T-cell (primary cell): ENCODE data around the gene ALCAM. TPM values are rescaled to one million over a fixed set of nuclear protein-coding genes. Genes with fewer than 3 reads are reported as not detected.

ENCODE experiments used
- ATAC-seq, 4 experiments: fragments of 200-7000 bp in 3 of 4; fragments of 150-1000 bp in 1 of 4; cut with Tn5 transposase; replicated peaks in 1 of 4; 1 replicate in 3 of 4; 2 replicates in 1 of 4; pipeline ENCODE4 v1.10.0; 2021; ENCODE audit warnings: moderate library complexity in 3 of 4, mild to moderate bottlenecking in 2 of 4, moderate number of reproducible peaks in 1 of 4
- CTCF ChIA-PET, 2 donors: fragments of 300-600 bp; sonication (Branson Sonifier 250); formaldehyde crosslinking; loops; one replicate each; lab custom pipeline; 2022; ENCODE audit warnings: antibody characterized with exemption in 2 of 2; lab: Charles Lee
- POLR2A ChIA-PET, 2 donors: fragments of 300-600 bp; sonication (Branson Sonifier 250); formaldehyde crosslinking; loops; one replicate each; lab custom pipeline; 2022; ENCODE audit warnings: antibody characterized with exemption in 2 of 2; lab: Charles Lee
- DNase-seq, 35 experiments: peaks; one replicate each; pipeline versions ENCODE4 v3.0.0 to v3.0.0-alpha.2; 2013 to 2023
- H3K27ac ChIP-seq: one replicate; pipeline ENCODE4 v1.5.1; 2013; ENCODE audit warnings: low read length
- H3K27me3 ChIP-seq, 2 experiments: replicated peaks in 1 of 2; 1 replicate in 1 of 2; 2 replicates in 1 of 2; pipeline versions ENCODE4 v1.6.1 to v1.7.0; 2013; ENCODE audit warnings: low read length in 1 of 2, mixed read lengths in 1 of 2; ENCODE audit not compliant: control insufficient read depth in 2 of 2, insufficient read depth in 2 of 2; ENCODE audit errors: extremely low read depth in 1 of 2
- H3K36me3 ChIP-seq, 2 donors: 1 replicate in 1 of 2; 2 replicates in 1 of 2; pipeline versions ENCODE4 v1.6.1 to v1.7.0; 2013; ENCODE audit warnings: low read length in 1 of 2; ENCODE audit not compliant: control insufficient read depth in 2 of 2, insufficient read depth in 1 of 2; ENCODE audit errors: extremely low read depth in 1 of 2
- H3K4me1 ChIP-seq, 2 experiments: 1 replicate in 1 of 2; 2 replicates in 1 of 2; pipeline versions ENCODE4 v1.6.1 to v1.7.0; 2013; ENCODE audit warnings: low read length in 2 of 2, mixed read lengths in 1 of 2; ENCODE audit not compliant: insufficient read depth in 2 of 2, control insufficient read depth in 1 of 2; ENCODE audit errors: extremely low read depth in 1 of 2
- H3K4me3 ChIP-seq, 2 donors: 1 replicate in 1 of 2; 2 replicates in 1 of 2; pipeline versions ENCODE4 v1.5.1 to v1.7.0; 2013; ENCODE audit warnings: mild to moderate bottlenecking in 2 of 2, low read length in 1 of 2, moderate library complexity in 1 of 2; ENCODE audit not compliant: control insufficient read depth in 1 of 2; ENCODE audit errors: extremely low read depth in 1 of 2
- H3K9me3 ChIP-seq: 2 replicates; pipeline ENCODE4 v1.7.0; 2013
- H3K27ac Mint-ChIP-seq, 2 donors: one replicate each; pipeline ENCODE4 v1.8.0; 2020 to 2021; ENCODE audit warnings: mild to moderate bottlenecking in 2 of 2, mixed read lengths in 2 of 2
- H3K27me3 Mint-ChIP-seq, 2 donors: one replicate each; pipeline ENCODE4 v1.8.0; 2021 to 2022; ENCODE audit warnings: mixed read lengths in 2 of 2
- H3K36me3 Mint-ChIP-seq: one replicate; pipeline ENCODE4 v1.8.0; 2021; ENCODE audit warnings: mixed read lengths
- H3K4me1 Mint-ChIP-seq, 3 donors: one replicate each; pipeline ENCODE4 v1.8.0; 2020 to 2022; ENCODE audit warnings: mixed read lengths in 3 of 3, mild to moderate bottlenecking in 1 of 3
- H3K4me3 Mint-ChIP-seq, 3 donors: one replicate each; pipeline ENCODE4 v1.8.0; 2020 to 2022; ENCODE audit warnings: mild to moderate bottlenecking in 3 of 3, mixed read lengths in 3 of 3, moderate library complexity in 3 of 3
- H3K9me3 Mint-ChIP-seq, 3 donors: one replicate each; pipeline ENCODE4 v1.8.0; 2020 to 2022; ENCODE audit warnings: mixed read lengths in 3 of 3
- WGBS: methylation state at CpG from one replicate; pipeline ENCODE4 v1.1.5; 2013; ENCODE audit warnings: missing lambda C conversion rate; ENCODE audit not compliant: insufficient coverage; 5-methylcytosine and 5-hydroxymethylcytosine counted together
- total RNA-seq, 35 experiments: library from RNA in 6 of 35; stranded (reverse) in 6 of 35; fragments of 120-200 nt in 1 of 35; gene quantifications; one replicate each; pipeline versions ENCODE4 v1.2.1 to v1.2.4 and lab custom pipeline; 2013 to 2026

The ALCAM gene
- total RNA-seq, 5 donors from 2014 or later (not counting 1 experiment from before 2014, with no cell fraction given) = 3.4 to 6.2 (median 4.6) TPM

DNA sequence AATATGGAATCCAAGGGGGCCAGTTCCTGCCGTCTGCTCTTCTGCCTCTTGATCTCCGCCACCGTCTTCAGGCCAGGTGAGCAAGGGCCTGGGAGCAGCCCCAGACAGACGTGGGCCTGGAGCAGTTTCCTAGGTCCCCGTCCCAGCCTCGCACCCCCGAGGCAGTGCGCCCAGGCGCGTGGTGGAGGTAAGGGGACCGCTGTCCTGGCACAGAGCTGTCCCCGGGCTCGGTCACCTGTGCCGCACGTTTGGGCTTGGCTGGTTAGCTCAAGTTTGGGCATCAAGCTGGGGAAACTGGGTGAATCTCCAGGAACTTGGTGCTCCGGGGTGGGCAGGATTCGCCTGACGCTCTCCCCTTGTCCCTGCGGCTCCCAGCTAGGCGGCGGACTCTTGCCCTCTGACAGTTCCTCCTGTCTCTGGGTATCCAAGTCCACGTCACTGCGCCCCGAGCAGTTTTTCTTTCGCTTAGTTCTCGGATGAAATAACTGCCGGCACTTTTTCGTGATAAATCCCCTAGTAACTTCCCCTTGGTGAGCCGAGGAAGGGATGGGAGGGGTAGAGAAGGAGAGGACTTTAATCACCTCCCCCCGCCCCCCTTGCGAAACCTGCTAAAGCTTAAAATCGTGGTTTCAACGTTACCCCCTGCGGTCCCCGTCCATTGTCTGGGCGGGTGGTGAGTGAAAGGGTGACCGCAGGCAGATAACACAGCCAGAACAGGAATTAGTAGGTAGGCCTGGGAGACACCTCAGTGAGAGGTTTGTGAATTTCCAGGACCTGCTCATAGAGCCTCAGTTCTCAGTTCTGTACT, 901 bp downstream of the ALCAM start:
- peaks cover 8 to 35% of the 10 kb centered on the region in 2 experiments for H3K4me1 ChIP-seq
- H3K9me3 ChIP-seq = no peaks in the 10 kb centered on the region
- peak in 1 of 4 experiments; percentile 6 for ATAC-seq
- Mint-ChIP-seq H3K4me3 (peak overlapping the region; percentile 88 to 96 (median 94)), H3K27me3 (peaks cover 11 to 21% of the 10 kb centered on the region in 2 donors), H3K4me1 (peaks cover 32 to 50% (median 34%) of the 10 kb centered on the region in 3 donors), H3K9me3 (no peaks in the 10 kb centered on the region), H3K36me3 (no peaks in the 10 kb centered on the region), H3K27ac (peak overlapping the region; percentile 89 to 99)
- WGBS = 0% methylated on average over 28 of the region's 37 CpGs
- ChIA-PET POLR2A (interaction anchor here (0.5 to 0.6 kb wide), 4 partner anchors 13 to 117 kb away, joined by 4 to 12 read pairs (median 6); no protein-coding TSS in a partner anchor), CTCF (interaction anchor here in 1 of 2 donors (0.7 to 1.9 kb wide), 3 partner anchors 502 to 1034 kb away, joined by 3 to 7 read pairs (median 3); no protein-coding TSS in a partner anchor)
- peak overlapping the region; percentile 92 for H3K27ac ChIP-seq
- no peaks in the 10 kb centered on the region for H3K36me3 ChIP-seq
- DNase-seq = peak; percentile 12 to 81 (median 49)
- H3K4me3 ChIP-seq = peak overlapping the region; percentile 69 to 84
- H3K27me3 ChIP-seq = peaks cover 2 to 16% of the 10 kb centered on the region in 2 experiments

DNA sequence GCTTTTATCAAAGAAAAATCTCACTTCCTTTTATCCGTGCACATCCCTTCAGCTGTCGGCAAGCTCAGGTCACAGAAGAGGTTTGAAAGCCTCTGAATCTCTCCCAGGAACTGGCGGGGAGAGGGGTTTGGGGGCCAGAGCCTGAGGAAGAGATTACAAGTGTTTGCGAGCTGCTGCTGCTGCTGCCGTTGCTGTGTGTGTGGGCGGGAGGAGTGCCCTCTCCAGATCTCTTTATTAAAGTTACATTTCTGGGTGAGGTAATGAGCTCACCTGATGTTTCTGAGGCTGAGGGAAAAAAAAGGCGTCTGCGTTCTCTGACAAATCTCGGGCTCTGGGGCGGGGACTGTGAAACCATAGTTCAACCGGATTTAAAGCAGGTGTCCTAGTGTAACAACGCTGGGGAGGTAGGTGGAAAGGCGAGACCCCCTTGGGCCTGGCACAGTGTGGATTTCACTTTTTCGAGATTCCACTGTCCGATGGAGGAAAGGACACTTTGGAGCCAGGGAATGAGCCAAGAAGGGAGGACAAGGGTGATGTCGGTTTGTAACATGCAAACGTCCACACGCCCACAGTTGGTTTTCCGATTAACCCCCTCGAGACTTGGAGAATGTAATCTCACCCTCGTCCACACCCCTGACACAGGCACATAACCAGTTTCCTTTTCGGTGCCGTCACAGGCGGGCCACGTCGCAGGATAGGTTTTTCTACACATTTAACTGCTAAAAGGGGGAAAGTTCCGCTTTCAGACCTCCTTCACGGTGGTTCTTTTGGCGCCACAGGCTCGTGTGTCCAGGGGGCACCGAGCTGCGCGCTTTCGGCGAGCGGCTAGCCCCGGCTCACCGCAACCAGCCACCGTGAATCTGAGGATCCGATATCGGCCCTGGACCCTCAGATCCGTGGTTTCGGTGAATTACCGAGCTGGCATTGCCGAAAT, 2.1 kb downstream of the ALCAM start:
- POLR2A ChIA-PET = interaction anchor here in 1 of 2 donors (0.6 to 1.0 kb wide), 5 partner anchors 10 to 545 kb away, joined by 3 to 4 read pairs (median 3); no protein-coding TSS in a partner anchor
- WGBS = under 1% methylated on average over 34 of the region's 45 CpGs
- H3K9me3 Mint-ChIP-seq = no peaks in the 10 kb centered on the region

DNA sequence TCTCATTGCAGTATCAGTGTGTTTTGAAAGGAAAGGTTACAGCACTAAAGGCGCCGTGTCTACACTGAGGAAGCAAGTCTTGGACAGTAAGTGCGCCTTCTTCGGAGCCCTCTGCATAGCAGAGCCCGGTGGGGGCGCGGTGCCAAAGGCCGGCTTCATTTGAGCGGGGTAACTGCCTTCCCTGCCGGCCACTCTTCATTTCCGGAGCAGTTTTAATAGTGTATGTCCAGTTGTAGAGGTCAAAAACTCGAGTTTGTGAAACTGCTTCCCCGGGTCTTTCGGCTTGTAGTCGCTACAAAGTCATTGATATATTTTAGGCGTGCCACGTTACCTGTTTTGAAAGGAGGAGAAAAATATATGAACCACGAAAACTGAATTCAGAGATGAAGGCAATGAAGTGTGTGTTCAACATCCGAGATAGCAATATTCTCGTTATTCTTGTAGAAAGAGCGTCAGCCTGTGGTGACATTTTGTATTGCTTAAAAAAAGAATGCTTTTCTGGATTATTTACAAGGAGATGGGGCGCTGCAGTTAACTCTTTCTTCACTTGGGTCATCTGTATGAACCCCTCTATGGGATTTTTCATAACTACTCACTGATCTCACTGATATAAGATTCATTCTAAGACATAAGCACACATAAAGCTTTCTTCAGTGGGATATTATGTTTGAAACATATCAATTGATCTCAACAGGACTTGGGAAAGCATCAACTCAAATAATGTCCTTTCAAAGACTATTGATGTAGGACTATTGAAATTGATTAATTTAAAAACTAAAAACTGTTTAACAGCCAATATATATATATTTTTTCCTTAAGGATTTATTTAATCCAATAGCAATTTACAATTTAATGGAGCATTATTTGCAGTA, 3.0 kb downstream of the ALCAM start:
- POLR2A ChIA-PET = no interaction called here
- ATAC-seq = peak in 3 of 4 experiments; percentile 11 to 19 (median 17)
- peak in 28 of 35 experiments; percentile 5 to 71 (median 15) for DNase-seq

More for the DNA sequence above, 2.1 kb downstream of the ALCAM start:
- H3K27ac Mint-ChIP-seq = peak overlapping the region; percentile 89 to 99
- DNase-seq (peak; percentile 28 to 87 (median 73)), ATAC-seq (peak; percentile 44 to 66 (median 50))
- H3K36me3 ChIP-seq = no peaks in the 10 kb centered on the region
- no peaks in the 10 kb centered on the region for H3K36me3 Mint-ChIP-seq
- H3K27ac ChIP-seq = peak overlapping the region; percentile 92
- CTCF ChIA-PET = interaction anchor here (0.6 to 1.9 kb wide), 5 partner anchors 331 to 867 kb away, joined by 3 to 7 read pairs (median 3); no protein-coding TSS in a partner anchor
- H3K4me3 ChIP-seq = peak overlapping the region; percentile 69 to 84
- H3K9me3 ChIP-seq = no peaks in the 10 kb centered on the region
- peaks cover 11 to 13% of the 10 kb centered on the region in 2 donors for H3K27me3 Mint-ChIP-seq
- H3K27me3 ChIP-seq = peaks cover 2 to 16% of the 10 kb centered on the region in 2 experiments
- H3K4me1 ChIP-seq = peaks cover 8 to 35% of the 10 kb centered on the region in 2 experiments
- peak overlapping the region; percentile 88 to 96 (median 94) for H3K4me3 Mint-ChIP-seq
- peaks cover 32 to 50% (median 34%) of the 10 kb centered on the region in 3 donors for H3K4me1 Mint-ChIP-seq

GRCh38 chr3:105373383-105373782, 6.7 kb downstream of the ALCAM start:
- no peak overlapping the region for H3K4me3 ChIP-seq
- Mint-ChIP-seq H3K27me3 (no peaks in the 10 kb centered on the region), H3K27ac (no peak overlapping the region), H3K9me3 (no peaks in the 10 kb centered on the region), H3K4me1 (peaks cover 12 to 27% (median 13%) of the 10 kb centered on the region in 3 donors), H3K36me3 (no peaks in the 10 kb centered on the region), H3K4me3 (no peak overlapping the region)
- no peaks in the 10 kb centered on the region for H3K9me3 ChIP-seq
- peaks cover under 1 to 6% of the 10 kb centered on the region in 2 experiments for H3K4me1 ChIP-seq
- H3K27me3 ChIP-seq = no peaks in the 10 kb centered on the region
- ATAC-seq (no peak), DNase-seq (no peak)
- H3K27ac ChIP-seq = no peak overlapping the region
- ChIA-PET CTCF (no interaction called here), POLR2A (no interaction called here)
- H3K36me3 ChIP-seq = no peaks in the 10 kb centered on the region

More for the DNA sequence above, 3.0 kb downstream of the ALCAM start:
- no peaks in the 10 kb centered on the region for H3K9me3 Mint-ChIP-seq
- peak overlapping the region; percentile 88 to 96 (median 94) for H3K4me3 Mint-ChIP-seq
- Histone ChIP-seq H3K4me1 (peaks cover 8 to 35% of the 10 kb centered on the region in 2 experiments), H3K4me3 (peak overlapping the region; percentile 69 to 84), H3K9me3 (no peaks in the 10 kb centered on the region), H3K27me3 (peaks cover 2 to 16% of the 10 kb centered on the region in 2 experiments), H3K27ac (peak overlapping the region; percentile 92), H3K36me3 (no peaks in the 10 kb centered on the region)
- peak overlapping the region; percentile 89 to 99 for H3K27ac Mint-ChIP-seq
- CTCF ChIA-PET = interaction anchor here (1.0 to 1.9 kb wide), 4 partner anchors 10 to 773 kb away, joined by 3 to 7 read pairs (median 4); no protein-coding TSS in a partner anchor
- 0% methylated on average over 20 of the region's 22 CpGs for WGBS
- peaks cover 9 to 10% of the 10 kb centered on the region in 2 donors for H3K27me3 Mint-ChIP-seq
- no peaks in the 10 kb centered on the region for H3K36me3 Mint-ChIP-seq
- peaks cover 32 to 49% (median 34%) of the 10 kb centered on the region in 3 donors for H3K4me1 Mint-ChIP-seq

GRCh38 chr3:105375750-105376511, 9.2 kb downstream of the ALCAM start:
- CTCF ChIA-PET = no interaction called here
- no peak overlapping the region for H3K27ac ChIP-seq
- ATAC-seq (no peak), DNase-seq (no peak)
- Mint-ChIP-seq H3K27me3 (no peaks in the 10 kb centered on the region), H3K4me3 (no peak overlapping the region), H3K9me3 (no peaks in the 10 kb centered on the region), H3K36me3 (no peaks in the 10 kb centered on the region), H3K27ac (no peak overlapping the region), H3K4me1 (peaks cover 0 to 11% (median 2%) of the 10 kb centered on the region in 3 donors)
- WGBS = 89% methylated on average over 3 of the region's 8 CpGs
- no peaks in the 10 kb centered on the region for H3K27me3 ChIP-seq
- no peaks in the 10 kb centered on the region for H3K4me1 ChIP-seq
- H3K9me3 ChIP-seq = no peaks in the 10 kb centered on the region
- POLR2A ChIA-PET = no interaction called here
- H3K4me3 ChIP-seq = no peak overlapping the region
- H3K36me3 ChIP-seq = no peaks in the 10 kb centered on the region
